HG03521 (cell line): Measurements from ENCODE around the gene KRT84.

ENCODE experiments used
- ATAC-seq: cut with Tn5 transposase; IDR thresholded peaks from one replicate; pipeline ENCODE4 v1.9.1; 2021; ENCODE audit warnings: mild to moderate bottlenecking, moderate library complexity; ENCODE audit not compliant: unreplicated experiment

Gene KRT84, protein sequence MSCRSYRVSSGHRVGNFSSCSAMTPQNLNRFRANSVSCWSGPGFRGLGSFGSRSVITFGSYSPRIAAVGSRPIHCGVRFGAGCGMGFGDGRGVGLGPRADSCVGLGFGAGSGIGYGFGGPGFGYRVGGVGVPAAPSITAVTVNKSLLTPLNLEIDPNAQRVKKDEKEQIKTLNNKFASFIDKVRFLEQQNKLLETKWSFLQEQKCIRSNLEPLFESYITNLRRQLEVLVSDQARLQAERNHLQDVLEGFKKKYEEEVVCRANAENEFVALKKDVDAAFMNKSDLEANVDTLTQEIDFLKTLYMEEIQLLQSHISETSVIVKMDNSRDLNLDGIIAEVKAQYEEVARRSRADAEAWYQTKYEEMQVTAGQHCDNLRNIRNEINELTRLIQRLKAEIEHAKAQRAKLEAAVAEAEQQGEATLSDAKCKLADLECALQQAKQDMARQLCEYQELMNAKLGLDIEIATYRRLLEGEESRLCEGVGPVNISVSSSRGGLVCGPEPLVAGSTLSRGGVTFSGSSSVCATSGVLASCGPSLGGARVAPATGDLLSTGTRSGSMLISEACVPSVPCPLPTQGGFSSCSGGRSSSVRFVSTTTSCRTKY

GRCh38 chr12:52385226-52385702, at the start of gene KRT84:
KRT84 (minus strand) TSS chr12:52385652; CDS start chr12:52385585, 67 bp downstream.
- no peak for ATAC-seq

GRCh38 chr12:52434760-52435530, 49.5 kb upstream of the KRT84 start:
- no peak for ATAC-seq

DNA sequence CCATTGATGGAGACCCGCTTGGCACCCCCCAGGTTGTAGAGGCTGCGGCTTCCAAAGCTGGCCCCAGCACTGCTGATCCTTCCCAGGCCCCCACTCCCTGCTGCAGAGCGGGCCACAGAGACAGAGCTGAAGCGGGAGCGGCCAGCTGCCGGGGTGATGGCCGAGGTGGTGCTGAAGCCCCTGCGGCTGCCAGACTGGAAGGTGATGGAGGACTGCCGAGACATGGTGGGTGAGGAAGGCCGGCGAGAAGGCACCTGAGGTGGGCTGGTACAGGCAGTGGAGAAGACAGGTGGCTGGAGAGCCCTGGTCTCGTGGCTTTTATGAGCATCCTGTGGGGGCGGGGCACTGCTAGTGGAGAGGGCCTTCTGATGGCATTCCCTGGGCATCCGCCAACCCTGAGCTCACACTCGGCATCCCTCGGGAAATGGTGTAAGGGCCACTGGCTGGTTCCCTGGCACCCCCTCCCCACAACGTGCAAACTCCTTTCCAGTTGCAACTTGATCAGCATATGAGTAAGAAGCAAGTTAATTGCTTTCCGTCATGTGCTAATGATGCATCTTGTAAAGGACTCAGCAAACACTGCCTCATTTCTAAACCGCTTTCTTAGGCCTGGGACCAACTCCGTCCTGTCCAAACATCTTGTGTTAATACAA, 48.8 kb upstream of the KRT84 start, which contains the start of gene KRT75:
TSS of gene KRT75 (minus strand) at position 291 of the 653 bp plus-strand sequence. CDS start at position 224, 67 bp downstream.
- ATAC-seq, result no peak

GRCh38 chr12:52433501-52434080, 48.1 kb upstream of the KRT84 start:
- no peak for ATAC-seq

DNA sequence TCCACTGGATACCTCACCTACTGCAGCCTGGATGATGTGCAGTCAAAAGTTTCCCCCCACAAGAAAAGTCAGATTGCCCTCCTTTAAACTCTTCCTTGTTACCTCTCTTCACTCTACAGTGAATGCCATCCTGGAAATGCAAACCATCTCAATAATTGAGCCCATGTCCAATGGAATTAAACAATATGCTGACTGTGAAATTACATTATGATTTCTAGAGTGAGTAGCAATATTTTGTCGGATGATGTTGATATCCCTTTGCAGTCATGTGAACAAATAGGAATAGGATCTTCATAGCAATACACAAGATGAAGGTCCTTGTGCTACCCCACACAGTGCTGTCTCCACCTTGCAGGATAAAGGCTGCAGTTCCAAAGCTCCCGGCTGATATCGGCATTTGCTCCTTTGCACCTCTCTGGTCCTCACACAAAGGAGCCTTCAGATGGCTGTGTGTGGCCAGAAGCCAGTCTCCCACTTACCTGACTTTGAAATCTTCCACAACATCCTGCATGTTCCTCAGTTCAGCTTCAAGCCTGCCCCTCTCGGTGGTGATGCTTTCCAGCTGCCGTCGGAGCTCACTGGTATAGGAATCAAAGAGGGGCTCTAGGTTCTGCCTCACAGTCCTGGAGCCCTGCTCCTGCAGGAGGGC, 47.2 kb upstream of the KRT84 start:
- no peak for ATAC-seq

DNA sequence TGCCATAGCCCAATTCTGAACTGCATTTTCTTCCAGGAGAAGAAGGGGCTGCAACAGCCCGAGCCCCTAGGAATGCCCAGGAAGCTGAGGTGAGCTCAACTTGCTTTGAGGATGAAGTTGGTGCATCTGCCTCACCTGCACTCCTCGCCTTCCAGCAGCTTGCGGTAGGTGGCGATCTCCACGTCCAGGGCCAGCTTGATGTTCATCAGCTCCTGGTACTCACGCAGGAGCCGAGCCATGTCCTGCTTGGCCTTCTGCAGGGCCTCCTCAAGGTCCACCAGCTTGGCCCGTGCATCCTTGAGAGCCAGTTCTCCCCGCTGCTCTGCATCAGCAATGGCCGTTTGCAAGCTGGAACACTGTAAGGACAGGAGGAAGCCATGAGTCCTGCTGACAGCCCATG, 42.7 kb upstream of the KRT84 start:
- ATAC-seq, result no peak

- no peak for ATAC-seq
Measured at GRCh38 chr12:52427083-52427482, 41.6 kb upstream of the KRT84 start.

DNA sequence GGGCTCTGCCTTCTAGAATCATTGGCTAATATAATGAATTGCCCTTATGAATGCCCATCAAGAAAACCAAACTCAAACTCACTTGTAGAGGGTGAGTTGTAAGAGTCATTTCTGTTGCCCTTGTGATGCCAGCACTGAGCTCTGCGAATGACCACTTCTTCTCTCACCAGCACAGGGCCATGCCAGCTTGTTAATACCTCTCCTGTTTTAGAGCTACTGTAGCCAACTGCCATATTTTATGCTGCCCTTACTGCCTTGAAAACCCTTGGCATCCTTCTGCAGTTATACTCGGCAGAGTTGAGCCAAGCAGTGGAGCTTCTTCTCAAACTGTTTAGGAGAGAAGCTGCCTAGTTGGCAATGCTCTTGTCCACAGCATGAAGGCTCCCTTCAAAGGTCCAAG, 40.6 kb upstream of the KRT84 start:
- ATAC-seq, result no peak

DNA sequence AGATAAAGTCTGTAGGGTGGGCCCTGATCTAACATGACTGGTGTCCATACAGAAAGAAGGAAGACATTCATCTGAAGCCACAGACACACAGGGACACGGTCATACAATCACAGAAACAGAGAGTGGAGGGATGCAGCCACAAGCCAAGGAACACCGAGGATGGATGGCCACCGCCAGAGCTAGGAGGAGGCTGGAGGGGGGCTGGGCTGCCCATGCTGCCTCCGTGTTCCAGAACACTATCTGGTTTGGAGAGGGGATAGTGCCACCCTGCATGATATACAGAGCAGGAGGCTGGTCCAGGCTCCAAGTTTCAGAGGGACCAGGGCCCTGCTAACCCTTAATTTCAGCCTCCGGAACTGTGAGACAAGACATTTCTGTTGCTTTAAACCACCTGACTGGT, 40.0 kb upstream of the KRT84 start:
- no peak for ATAC-seq

DNA sequence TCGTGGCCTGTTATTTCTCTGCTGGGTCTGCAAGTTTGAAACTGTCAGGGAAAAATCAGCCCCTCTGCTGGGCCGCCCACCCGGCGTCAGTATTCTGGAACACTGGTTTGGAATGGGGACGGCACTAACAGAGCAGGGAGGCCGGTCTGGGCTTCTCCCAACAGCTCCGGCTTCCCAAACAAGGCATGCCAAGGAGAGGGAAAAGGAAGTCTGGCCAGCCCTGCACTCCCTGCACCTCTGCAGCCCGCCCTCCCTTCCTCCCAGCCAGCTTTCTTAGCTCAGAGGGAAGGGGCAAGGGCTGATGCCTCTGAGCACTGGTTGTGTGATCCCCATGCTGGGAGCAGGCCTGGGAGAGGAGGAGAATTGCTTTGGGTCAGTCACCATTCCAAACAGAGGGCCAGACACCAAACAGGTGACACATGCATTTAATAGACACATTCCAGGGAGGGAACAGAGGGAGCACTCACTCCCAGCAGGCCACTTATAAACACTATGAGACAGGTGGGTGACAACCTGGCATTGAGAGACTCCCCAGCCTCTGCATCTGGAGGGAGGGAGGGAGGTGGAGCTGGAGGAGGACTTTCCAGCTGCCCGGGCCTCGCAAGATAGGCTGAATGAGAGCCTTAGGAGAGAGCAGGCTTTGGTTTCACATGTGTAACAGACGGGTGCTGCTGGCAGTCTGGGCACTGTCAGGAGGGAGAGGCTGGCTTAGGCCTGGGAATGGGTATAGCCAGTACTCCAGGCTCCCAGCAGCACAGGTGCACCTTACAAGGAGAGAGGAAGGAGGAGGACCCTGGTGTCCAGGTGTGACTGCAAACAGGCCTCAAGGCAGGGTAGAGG, 38.4 kb upstream of the KRT84 start:
- no peak for ATAC-seq

DNA sequence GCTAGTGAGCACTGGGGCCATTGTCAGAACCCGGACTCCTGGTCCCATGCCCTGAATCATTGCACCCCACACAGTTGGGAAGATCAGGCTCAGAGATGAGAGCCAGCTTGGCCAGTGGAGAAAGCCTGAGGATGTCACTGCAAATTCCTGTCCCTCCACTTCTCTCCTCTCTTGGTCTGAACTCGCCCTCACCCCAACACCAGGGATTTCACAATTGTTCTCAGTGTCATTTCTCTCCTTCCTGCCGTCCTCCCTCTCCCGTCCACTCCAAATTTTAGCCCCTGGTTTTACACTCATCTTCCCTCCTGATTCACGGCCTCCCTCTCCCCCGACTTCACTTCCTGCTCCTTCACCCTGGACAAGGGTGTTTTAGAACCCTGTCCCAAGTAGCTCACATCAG, 37.6 kb upstream of the KRT84 start:
- no peak for ATAC-seq

DNA sequence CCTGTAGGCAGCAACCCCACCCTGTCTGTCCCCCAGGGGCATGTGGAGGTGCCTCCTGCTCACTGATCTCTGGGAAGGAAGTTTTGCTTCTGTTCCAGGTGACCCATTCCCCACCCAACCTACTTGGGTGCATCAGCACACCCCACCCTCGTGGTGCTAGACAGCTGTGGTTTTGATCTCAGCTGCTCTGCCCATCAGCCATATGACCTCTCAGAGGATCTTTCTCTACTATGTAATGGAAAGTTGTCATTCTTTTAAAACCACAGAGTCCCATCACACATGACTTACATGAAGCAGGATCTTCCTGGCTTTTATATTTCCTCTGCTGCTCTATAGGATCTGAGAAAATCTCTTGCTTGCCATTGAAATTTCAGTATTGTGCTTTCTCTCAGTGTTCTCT, 34.2 kb upstream of the KRT84 start:
- no peak for ATAC-seq

DNA sequence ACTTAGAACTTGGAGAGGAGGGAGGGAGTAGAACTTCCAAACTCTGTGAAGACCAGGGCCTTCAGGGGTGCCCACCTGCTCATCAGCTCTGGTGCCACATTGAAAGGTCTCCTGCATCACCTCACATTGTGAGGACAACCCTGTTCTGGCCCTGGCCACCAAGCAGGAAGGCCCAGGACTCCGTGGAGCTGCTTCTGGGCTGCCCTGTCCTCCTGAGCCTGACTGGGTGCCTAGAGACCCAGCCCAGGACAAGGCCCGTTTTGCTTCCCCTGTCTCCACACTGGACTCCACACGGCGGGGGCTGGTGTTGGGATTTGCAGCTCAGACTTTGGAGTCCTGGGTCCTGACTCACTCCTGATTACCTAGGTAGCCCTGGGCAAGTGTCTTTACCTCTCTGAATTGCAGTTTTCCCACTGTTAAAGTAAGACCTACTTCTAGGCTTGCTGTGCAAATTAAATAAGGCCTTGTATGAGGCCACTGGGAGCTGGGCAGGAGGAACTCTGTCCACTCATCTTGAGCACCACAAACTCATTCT, 33.2 kb upstream of the KRT84 start:
- ATAC-seq, result no peak

DNA sequence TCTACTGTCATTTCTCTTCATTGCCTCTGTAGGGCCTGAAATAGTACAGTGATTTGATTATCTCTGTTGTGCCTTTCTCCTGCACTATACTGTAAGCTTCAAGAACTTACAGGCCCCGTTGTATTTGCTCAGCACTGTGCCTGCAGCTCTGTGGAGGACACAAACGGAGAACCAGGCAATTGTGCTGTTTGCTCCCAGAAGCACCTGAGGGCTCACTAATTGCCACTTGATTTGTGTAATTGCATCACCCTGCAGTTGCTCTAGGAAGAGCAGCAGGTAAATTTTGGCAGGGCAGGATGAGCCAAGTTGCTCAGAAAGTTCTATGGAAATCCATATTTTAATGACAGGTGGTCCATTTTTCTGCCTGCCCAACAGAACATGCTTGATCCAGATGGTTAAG, 32.3 kb upstream of the KRT84 start:
- no peak for ATAC-seq

- ATAC-seq, result no peak
Measured at GRCh38 chr12:52416795-52417194, 31.3 kb upstream of the KRT84 start.

DNA sequence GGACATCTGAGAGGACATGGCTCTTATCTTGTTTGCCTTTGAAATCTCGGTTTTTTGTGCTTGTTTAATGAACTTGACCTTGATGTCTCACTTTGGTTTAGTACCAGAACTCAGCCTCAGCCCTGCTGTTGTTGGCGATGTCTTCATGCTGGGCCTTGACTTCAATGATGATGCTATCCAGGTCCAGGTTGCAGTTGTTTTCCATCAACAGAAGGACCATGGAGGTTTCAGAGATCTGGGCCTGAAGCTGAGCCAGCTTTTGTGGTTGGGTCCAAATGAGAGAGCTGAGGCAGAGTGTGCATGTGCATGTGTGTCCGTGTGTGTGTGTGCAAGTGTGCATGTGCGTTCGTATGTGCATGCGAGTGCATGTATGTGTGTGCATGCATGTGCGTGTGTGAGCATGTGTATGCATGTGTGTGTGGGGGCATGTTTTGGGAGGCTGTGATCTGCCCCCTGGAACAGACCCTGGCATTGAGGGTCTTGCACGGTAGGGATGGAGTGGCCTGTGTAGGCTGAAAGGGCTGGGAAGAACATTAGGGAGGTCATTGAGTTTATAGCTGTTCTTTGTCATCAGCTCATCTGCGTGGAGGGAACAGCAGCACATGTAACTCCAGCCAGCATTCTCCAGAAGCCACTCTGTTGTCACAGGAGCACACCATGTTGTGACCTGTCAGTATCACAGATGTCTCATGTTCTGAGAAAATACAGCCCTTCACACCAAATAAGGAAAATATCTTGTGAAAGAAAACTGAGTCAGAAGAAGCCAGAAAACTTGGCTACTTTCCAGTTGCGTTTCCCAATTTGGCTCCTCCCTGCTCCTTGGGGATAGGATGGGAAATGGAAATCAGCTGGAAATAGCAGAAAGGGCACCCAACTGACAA, 30.7 kb upstream of the KRT84 start:
- no peak for ATAC-seq

- ATAC-seq, result no peak
Measured at GRCh38 chr12:52414936-52415335, 29.5 kb upstream of the KRT84 start.

DNA sequence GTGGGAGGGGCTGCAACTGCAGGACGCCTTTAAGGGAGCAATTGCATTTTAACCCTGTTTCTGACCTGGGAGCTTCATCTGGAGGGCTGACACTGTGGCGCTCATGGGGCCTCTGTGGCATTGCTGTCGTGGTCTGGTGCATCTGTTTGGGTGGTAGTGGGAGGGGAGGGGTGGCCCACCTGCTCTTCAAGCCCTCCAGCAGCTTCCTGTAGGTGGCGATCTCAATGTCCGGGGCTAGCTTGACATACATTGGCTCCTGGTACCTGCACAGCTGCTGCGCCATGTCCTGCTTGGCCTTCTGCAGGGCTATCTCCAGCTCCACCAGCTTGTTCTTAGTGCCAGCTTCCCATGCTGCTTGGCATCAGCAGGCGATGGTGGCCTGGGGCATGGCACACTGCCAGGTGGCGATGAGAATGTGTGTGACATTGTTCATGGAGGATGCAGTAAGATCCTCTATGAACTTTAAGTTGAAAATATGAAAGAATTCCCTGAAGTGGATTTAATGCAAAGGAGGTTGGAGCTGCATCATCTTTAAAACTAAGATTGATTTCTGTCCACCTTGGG, 28.4 kb upstream of the KRT84 start:
- no peak for ATAC-seq
